Measurements from ENCODE around the gene SFRP2.

DNA sequence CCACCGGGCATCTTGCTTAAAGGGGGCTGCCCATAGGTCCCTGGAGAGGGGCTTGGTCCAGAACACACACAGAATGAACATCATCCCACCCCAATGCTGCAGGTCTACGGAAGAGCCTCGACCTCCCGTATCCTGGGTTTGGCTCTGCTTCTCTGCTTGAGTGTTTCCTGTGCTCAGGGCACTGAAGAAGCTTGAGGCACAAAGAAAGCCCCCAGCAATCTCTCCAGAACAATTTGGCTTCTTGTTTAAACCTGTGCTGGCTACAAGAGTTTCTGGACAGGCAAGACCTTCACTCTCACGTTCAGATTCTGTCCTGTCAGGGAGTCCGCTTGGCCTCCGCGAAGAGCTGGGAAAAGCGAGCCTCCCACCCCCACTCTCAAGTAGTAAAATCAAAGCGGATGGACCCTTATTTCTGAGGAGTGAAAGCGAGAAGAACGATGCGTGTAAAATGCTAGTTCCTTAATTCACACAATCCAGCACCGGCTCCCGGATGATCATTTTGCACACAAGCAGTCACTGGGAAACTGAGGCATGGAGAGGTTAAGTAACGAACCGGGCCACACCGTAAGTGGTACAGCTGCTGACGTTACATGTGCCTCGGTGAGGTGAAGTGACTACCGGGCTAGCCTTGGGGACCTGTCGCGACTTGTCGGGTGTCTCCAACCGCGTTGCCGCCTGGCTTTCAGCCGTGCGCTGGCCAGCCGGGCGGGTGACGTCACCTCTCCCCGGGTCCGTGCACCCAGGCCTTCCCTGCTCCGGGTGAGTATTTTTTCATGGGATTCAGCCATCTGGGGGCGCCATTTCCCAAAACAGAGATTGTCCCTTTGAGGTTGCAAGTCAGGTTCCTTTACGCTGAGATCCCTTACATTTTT lies 3.1 kb upstream of the SFRP2 start:
- TF ChIP-seq, protein P1, sequence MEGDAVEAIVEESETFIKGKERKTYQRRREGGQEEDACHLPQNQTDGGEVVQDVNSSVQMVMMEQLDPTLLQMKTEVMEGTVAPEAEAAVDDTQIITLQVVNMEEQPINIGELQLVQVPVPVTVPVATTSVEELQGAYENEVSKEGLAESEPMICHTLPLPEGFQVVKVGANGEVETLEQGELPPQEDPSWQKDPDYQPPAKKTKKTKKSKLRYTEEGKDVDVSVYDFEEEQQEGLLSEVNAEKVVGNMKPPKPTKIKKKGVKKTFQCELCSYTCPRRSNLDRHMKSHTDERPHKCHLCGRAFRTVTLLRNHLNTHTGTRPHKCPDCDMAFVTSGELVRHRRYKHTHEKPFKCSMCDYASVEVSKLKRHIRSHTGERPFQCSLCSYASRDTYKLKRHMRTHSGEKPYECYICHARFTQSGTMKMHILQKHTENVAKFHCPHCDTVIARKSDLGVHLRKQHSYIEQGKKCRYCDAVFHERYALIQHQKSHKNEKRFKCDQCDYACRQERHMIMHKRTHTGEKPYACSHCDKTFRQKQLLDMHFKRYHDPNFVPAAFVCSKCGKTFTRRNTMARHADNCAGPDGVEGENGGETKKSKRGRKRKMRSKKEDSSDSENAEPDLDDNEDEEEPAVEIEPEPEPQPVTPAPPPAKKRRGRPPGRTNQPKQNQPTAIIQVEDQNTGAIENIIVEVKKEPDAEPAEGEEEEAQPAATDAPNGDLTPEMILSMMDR (IDR thresholded peaks at IDR 0.05), result no peak
- no peak for TF ChIP-seq POLR2A (IDR thresholded peaks at IDR 0.05)

Measured in adrenal gland (tissue), 5 donors.